Esophagus muscularis mucosa (tissue), 3 donors: ENCODE data around the gene GPR85.

Experiments used
- EP300 ChIP-seq: sonication (generic); formaldehyde crosslinking; IDR thresholded peaks from one replicate; pipeline ENCODE4 v1.6.1; 2017; ENCODE audit warnings: antibody characterized with exemption
- TF ChIP-seq, protein P1 (sequence below), 3 experiments: fragments of 200-600 bp in 2 of 3; fragments of 450-650 bp in 1 of 3; sonication (generic) in 2 of 3; IDR thresholded peaks; one replicate each; pipeline ENCODE4 v1.5.1; 2017 to 2019; ENCODE audit warnings: antibody characterized with exemption in 3 of 3, mild to moderate bottlenecking in 2 of 3, moderate library complexity in 1 of 3

DNA sequence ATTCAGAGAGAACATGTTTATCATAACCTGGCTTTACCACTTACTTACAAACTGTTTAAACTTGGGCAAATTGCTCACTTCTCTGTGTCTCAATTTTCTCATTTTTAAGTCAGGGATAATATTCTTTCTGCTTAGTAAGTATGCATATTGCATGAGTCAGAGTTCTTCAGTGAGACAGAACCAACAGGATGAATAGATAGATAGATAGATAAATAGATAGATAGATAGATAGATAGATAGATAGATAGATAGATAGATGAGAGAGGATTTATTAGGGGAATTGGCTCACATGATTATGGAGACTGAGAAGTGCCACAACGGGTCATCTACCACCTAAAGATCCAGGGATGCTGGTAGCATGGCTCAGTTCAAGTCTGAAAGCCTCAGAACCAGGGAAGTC is 47.4 kb upstream of the GPR85 start:
- no peak for TF ChIP-seq EP300
- TF ChIP-seq, protein P1, sequence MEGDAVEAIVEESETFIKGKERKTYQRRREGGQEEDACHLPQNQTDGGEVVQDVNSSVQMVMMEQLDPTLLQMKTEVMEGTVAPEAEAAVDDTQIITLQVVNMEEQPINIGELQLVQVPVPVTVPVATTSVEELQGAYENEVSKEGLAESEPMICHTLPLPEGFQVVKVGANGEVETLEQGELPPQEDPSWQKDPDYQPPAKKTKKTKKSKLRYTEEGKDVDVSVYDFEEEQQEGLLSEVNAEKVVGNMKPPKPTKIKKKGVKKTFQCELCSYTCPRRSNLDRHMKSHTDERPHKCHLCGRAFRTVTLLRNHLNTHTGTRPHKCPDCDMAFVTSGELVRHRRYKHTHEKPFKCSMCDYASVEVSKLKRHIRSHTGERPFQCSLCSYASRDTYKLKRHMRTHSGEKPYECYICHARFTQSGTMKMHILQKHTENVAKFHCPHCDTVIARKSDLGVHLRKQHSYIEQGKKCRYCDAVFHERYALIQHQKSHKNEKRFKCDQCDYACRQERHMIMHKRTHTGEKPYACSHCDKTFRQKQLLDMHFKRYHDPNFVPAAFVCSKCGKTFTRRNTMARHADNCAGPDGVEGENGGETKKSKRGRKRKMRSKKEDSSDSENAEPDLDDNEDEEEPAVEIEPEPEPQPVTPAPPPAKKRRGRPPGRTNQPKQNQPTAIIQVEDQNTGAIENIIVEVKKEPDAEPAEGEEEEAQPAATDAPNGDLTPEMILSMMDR (IDR thresholded peaks at IDR 0.05), result no peak
